Activated CD4-positive, alpha-beta T cell treated with anti-CD3 and anti-CD28 coated beads, Interleukin-2, amount 50 U/mL, for 48 hours (primary cell): ENCODE results near the gene COPS7B.
A peak's percentile ranks its signal among the peaks of the same experiment; 100 is the strongest.
"Not testable (repeated sequence)": the region's sequence is repeated elsewhere in the genome, so short reads cannot be mapped to it uniquely, and the experiment has no call there.

Experiments
- DNase-seq, 2 experiments: peaks; one replicate each; pipeline ENCODE4 v3.0.0-alpha.2; 2020

COPS7B gene

GRCh38 chr2:231786177-231786916 is at the start of gene COPS7B:
TSS of gene COPS7B (plus strand) at chr2:231786445. CDS start at chr2:231788571, 2,126 bp downstream.
- DNase-seq: peak; percentile 88 to 89

- no peak for DNase-seq
Measured at GRCh38 chr2:231737761-231738160, 48.5 kb upstream of the COPS7B start.

GRCh38 chr2:231743376-231744116 is 42.7 kb upstream of the COPS7B start:
- no peak for DNase-seq

- DNase-seq: no peak
Measured at GRCh38 chr2:231745303-231746038, 40.8 kb upstream of the COPS7B start.

GRCh38 chr2:231748153-231748896 is 37.9 kb upstream of the COPS7B start:
- DNase-seq: not testable (repeated sequence)

GRCh38 chr2:231749016-231749415 is 37.2 kb upstream of the COPS7B start:
- DNase-seq: not testable (repeated sequence)

- no peak for DNase-seq
Measured at GRCh38 chr2:231751042-231751815, 35.0 kb upstream of the COPS7B start.

GRCh38 chr2:231752061-231752460 is 34.2 kb upstream of the COPS7B start:
- no peak for DNase-seq

- no peak for DNase-seq
Measured at GRCh38 chr2:231761735-231762134, 24.5 kb upstream of the COPS7B start.

GRCh38 chr2:231764124-231764523 is 22.1 kb upstream of the COPS7B start:
- no peak for DNase-seq

GRCh38 chr2:231764760-231765159 is 21.5 kb upstream of the COPS7B start:
- no peak for DNase-seq

GRCh38 chr2:231765496-231765929 is 20.7 kb upstream of the COPS7B start:
- no peak for DNase-seq

GRCh38 chr2:231769170-231770136 is 16.8 kb upstream of the COPS7B start:
- DNase-seq: no peak

- DNase-seq: peak; percentile 11 to 22
Measured at GRCh38 chr2:231780123-231780908, 5.9 kb upstream of the COPS7B start.

- peak; percentile 99 for DNase-seq
Measured at GRCh38 chr2:231780909-231781797, 5.1 kb upstream of the COPS7B start, which contains the start of gene PDE6D. TSS of gene PDE6D (minus strand) at chr2:231781282. CDS start at chr2:231781114, 168 bp downstream.

GRCh38 chr2:231781798-231782726 is 4.2 kb upstream of the COPS7B start:
- DNase-seq: peak; percentile 9 to 31

GRCh38 chr2:231785413-231785812 is 832 bp upstream of the COPS7B start:
- DNase-seq: no peak
